H1 (cell line): ENCODE measurements around the gene ARHGAP25. TPM values are rescaled to one million over a fixed set of nuclear protein-coding genes. Genes with fewer than 3 reads are reported as not detected.

Source experiments
- CEBPB ChIP-seq: IDR thresholded peaks from 2 replicates; pipeline ENCODE4 v1.6.1; 2012; ENCODE audit warnings: low read depth, low read length
- JUN ChIP-seq: IDR thresholded peaks from 2 replicates; pipeline ENCODE4 v1.6.1; 2011; ENCODE audit warnings: low read depth, mild to moderate bottlenecking, improper control_type of control experiment, low read length
- MAFK ChIP-seq: IDR thresholded peaks from 2 replicates; pipeline ENCODE4 v1.6.1; 2012; ENCODE audit warnings: low read depth, mild to moderate bottlenecking, improper control_type of control experiment, low read length
- TAF7 ChIP-seq: optimal IDR thresholded peaks from 2 replicates; pipeline ENCODE3; 2011; ENCODE audit warnings: low read depth, mild to moderate bottlenecking, inconsistent platforms, low read length, moderate library complexity, borderline replicate concordance
- YY1 ChIP-seq: IDR thresholded peaks from 2 replicates; pipeline ENCODE4 v1.6.1; 2011; ENCODE audit warnings: low read depth, mild to moderate bottlenecking, low read length
- polyA plus RNA-seq, 7 experiments: library from polyadenylated mRNA; depleted of rRNA in 3 of 7; stranded (reverse) in 5 of 7; unstranded in 2 of 7; fragments of >200 nt in 5 of 7; fragments of 200-250 nt in 2 of 7; gene quantifications; 1 replicate in 5 of 7; 2 replicates in 1 of 7; 4 replicates in 1 of 7; pipeline versions ENCODE4 v1.2.1 to v1.2.3, GENCODE V29; 2011 to 2013; ENCODE audit warnings: missing spikeins in 2 of 7, mixed read lengths in 2 of 7
- total RNA-seq: library from RNA; stranded (reverse); fragmentation: NEBNext Ultra II Directional; extraction: Animal tissue kit (Norgen Biotek cat#: 25700); gene quantifications from 2 replicates; pipeline ENCODE4 v1.2.1, GENCODE V29; 2021

ARHGAP25 gene
- total and polyA plus RNA-seq, 2 of the 8 experiments (the other 6 are each of a cell fraction or from before 2014, with no cell fraction given) = 1.00 to 1.2 TPM

DNA sequence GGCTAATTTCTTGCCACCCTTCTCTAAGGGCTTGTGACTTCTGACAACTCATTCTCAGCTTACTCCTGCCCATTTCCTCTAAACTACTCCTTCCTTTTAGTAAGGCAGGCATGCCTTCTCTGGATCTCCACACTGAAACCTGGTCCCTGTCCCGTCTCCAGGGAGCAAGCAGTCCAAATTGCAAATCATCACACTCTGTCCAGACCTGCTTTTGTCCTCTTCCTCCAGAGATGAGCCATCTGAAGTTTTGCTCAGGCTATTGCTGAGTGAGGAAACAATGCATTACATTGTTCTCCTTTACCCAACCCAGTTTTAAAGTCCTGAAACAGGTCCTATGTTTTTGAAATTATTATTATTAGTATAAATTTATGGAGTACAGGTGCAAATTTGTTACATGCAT lies 57.3 kb downstream of the ARHGAP25 start (continued):
- TF ChIP-seq MAFK (no peak), CEBPB (no peak), JUN (no peak), TAF7 (no peak), YY1 (no peak)
